Measurements from ENCODE around the gene PLA2G4D.
A peak's percentile ranks its signal among the peaks of the same experiment; 100 is the strongest.

- TF ChIP-seq, protein P1, sequence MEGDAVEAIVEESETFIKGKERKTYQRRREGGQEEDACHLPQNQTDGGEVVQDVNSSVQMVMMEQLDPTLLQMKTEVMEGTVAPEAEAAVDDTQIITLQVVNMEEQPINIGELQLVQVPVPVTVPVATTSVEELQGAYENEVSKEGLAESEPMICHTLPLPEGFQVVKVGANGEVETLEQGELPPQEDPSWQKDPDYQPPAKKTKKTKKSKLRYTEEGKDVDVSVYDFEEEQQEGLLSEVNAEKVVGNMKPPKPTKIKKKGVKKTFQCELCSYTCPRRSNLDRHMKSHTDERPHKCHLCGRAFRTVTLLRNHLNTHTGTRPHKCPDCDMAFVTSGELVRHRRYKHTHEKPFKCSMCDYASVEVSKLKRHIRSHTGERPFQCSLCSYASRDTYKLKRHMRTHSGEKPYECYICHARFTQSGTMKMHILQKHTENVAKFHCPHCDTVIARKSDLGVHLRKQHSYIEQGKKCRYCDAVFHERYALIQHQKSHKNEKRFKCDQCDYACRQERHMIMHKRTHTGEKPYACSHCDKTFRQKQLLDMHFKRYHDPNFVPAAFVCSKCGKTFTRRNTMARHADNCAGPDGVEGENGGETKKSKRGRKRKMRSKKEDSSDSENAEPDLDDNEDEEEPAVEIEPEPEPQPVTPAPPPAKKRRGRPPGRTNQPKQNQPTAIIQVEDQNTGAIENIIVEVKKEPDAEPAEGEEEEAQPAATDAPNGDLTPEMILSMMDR (IDR thresholded peaks at IDR 0.05) = peak in 5 of 7 experiments; percentile 11 to 47 (median 46)
- no peak for TF ChIP-seq EP300 (IDR thresholded peaks at IDR 0.05)
These were observed 37.2 kb downstream of the PLA2G4D start for GRCh38 chr15:42056934-42057798.
